Fibroblast of lung (primary cell): Measurements from ENCODE around the gene STARD13. TPM values are rescaled to one million over a fixed set of nuclear protein-coding genes. Genes with fewer than 3 reads are reported as not detected.

ENCODE experiments used
- DNase-seq, 2 donors: peaks; one replicate each; pipeline versions ENCODE4 v3.0.0 to v3.0.0-alpha.2; 2010; ENCODE audit warnings: low read depth in 2 of 2
- H2AFZ ChIP-seq: 2 replicates; pipeline ENCODE4 v1.5.1; 2012; ENCODE audit warnings: low read length, control low read depth, inconsistent platforms
- H3K27ac ChIP-seq: 2 replicates; pipeline ENCODE4 v1.5.1; 2011; ENCODE audit warnings: low read length, control low read depth; ENCODE audit not compliant: insufficient read depth
- H3K27me3 ChIP-seq: 2 replicates; pipeline ENCODE4 v1.5.1; 2011; ENCODE audit warnings: mild to moderate bottlenecking, low read length; ENCODE audit not compliant: control insufficient read depth, insufficient read depth
- H3K36me3 ChIP-seq: 2 replicates; pipeline ENCODE4 v1.5.1; 2011; ENCODE audit warnings: low read length; ENCODE audit not compliant: control insufficient read depth, insufficient read depth
- H3K4me1 ChIP-seq: 2 replicates; pipeline ENCODE4 v1.5.1; 2011; ENCODE audit warnings: low read length; ENCODE audit not compliant: control insufficient read depth, insufficient read depth; ENCODE audit errors: extremely low read depth
- H3K4me2 ChIP-seq: 2 replicates; pipeline ENCODE4 v1.5.1; 2011; ENCODE audit warnings: low read length, control low read depth; ENCODE audit not compliant: insufficient read depth; ENCODE audit errors: extremely low read depth
- H3K4me3 ChIP-seq, 4 experiments: fragments of 200-600 bp in 1 of 4; sonication (generic) in 1 of 4; replicated peaks in 1 of 4; 2 replicates each; pipeline ENCODE4 v1.5.1; 2011 to 2016; ENCODE audit warnings: low read length in 4 of 4, low read depth in 3 of 4, mild to moderate bottlenecking in 3 of 4, control low read depth in 2 of 4, inconsistent platforms in 1 of 4, mixed read lengths in 1 of 4; ENCODE audit not compliant: insufficient read depth in 1 of 4; ENCODE audit errors: control extremely low read depth in 1 of 4
- H3K79me2 ChIP-seq: 2 replicates; pipeline ENCODE4 v1.5.1; 2012; ENCODE audit warnings: mild to moderate bottlenecking, low read length, inconsistent platforms; ENCODE audit not compliant: control insufficient read depth, insufficient read depth
- H3K9ac ChIP-seq: 2 replicates; pipeline ENCODE4 v1.5.1; 2011; ENCODE audit warnings: mild to moderate bottlenecking, low read length, control low read depth; ENCODE audit not compliant: insufficient read depth
- H3K9me3 ChIP-seq: 2 replicates; pipeline ENCODE4 v1.5.1; 2012; ENCODE audit warnings: low read depth, low read length; ENCODE audit not compliant: control insufficient read depth, insufficient read depth
- H4K20me1 ChIP-seq: 2 replicates; pipeline ENCODE4 v1.5.1; 2011; ENCODE audit warnings: low read length; ENCODE audit not compliant: control insufficient read depth, insufficient read depth; ENCODE audit errors: extremely low read depth
- EZH2 ChIP-seq: IDR thresholded peaks from 2 replicates; pipeline ENCODE4 v1.5.1; 2012; ENCODE audit warnings: low read length, control low read depth, mild to moderate bottlenecking; ENCODE audit errors: missing control alignments
- polyA plus RNA-seq, 2 donors: library from polyadenylated mRNA; depleted of rRNA in 1 of 2; stranded (reverse) in 1 of 2; unstranded in 1 of 2; fragments of >200 nt; gene quantifications; 2 replicates each; pipeline ENCODE4 v1.2.1, GENCODE V29; 2011 to 2012; ENCODE audit warnings: missing spikeins in 1 of 2
- total RNA-seq: library from RNA; depleted of rRNA; stranded (reverse); fragments of >200 nt; gene quantifications from 2 replicates; pipeline ENCODE4 v1.2.1, GENCODE V29; 2014
- TF ChIP-seq, protein P1 (sequence below), 2 donors: IDR thresholded peaks in 1 of 2; conservative IDR thresholded peaks in 1 of 2; 1 replicate in 1 of 2; 2 replicates in 1 of 2; pipeline ENCODE4 v1.5.1; 2011 to 2012; ENCODE audit warnings: low read length in 2 of 2, control low read depth in 1 of 2, inconsistent platforms in 1 of 2, low read depth in 1 of 2, mild to moderate bottlenecking in 1 of 2

Gene STARD13
- total and polyA plus RNA-seq, 2 donors (not counting 1 experiment from before 2014, with no cell fraction given), result 25.2 to 44.6 TPM

DNA sequence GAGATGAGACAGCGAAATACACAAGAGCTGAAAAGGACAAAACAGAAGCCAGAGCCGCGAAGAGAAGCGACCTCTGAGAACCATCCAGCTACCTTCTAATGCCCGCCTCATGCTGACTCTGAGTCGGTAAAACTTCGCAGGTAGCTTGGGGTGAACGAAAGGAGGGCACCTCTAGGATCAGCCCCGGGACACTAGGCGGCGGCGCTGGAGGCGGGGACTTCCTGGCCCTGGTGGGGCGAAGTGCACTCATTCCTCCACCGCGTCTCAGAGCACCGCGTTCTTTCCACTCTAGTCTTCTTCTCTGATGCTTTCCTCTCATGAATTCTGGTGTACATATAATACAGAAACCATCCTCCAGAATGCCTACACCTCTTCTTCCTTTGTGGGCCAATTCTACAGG lies 219.2 kb downstream of the STARD13 start:
- no peaks in the 10 kb centered on the region for H3K27me3 ChIP-seq
- H3K9me3 ChIP-seq, result no peaks in the 10 kb centered on the region
- no peak for TF ChIP-seq EZH2
- TF ChIP-seq, protein P1, sequence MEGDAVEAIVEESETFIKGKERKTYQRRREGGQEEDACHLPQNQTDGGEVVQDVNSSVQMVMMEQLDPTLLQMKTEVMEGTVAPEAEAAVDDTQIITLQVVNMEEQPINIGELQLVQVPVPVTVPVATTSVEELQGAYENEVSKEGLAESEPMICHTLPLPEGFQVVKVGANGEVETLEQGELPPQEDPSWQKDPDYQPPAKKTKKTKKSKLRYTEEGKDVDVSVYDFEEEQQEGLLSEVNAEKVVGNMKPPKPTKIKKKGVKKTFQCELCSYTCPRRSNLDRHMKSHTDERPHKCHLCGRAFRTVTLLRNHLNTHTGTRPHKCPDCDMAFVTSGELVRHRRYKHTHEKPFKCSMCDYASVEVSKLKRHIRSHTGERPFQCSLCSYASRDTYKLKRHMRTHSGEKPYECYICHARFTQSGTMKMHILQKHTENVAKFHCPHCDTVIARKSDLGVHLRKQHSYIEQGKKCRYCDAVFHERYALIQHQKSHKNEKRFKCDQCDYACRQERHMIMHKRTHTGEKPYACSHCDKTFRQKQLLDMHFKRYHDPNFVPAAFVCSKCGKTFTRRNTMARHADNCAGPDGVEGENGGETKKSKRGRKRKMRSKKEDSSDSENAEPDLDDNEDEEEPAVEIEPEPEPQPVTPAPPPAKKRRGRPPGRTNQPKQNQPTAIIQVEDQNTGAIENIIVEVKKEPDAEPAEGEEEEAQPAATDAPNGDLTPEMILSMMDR (conservative IDR thresholded peaks at IDR 0.05 in 1 of 2, IDR thresholded peaks at IDR 0.05 in 1 of 2; ENCODE audit: low read depth in 1 of 2, low read length in 2 of 2), result no peak
- no peak overlapping the region for H3K27ac ChIP-seq
- no peak overlapping the region for H2AFZ ChIP-seq
- H3K4me1 ChIP-seq, result no peaks in the 10 kb centered on the region
- H3K4me3 ChIP-seq, result no peak overlapping the region
- no peaks in the 10 kb centered on the region for H3K36me3 ChIP-seq
- H3K4me2 ChIP-seq, result no peak overlapping the region
- no peak for DNase-seq
- H4K20me1 ChIP-seq, result no peaks in the 10 kb centered on the region
- H3K79me2 ChIP-seq, result no peaks in the 10 kb centered on the region
- no peak overlapping the region for H3K9ac ChIP-seq

DNA sequence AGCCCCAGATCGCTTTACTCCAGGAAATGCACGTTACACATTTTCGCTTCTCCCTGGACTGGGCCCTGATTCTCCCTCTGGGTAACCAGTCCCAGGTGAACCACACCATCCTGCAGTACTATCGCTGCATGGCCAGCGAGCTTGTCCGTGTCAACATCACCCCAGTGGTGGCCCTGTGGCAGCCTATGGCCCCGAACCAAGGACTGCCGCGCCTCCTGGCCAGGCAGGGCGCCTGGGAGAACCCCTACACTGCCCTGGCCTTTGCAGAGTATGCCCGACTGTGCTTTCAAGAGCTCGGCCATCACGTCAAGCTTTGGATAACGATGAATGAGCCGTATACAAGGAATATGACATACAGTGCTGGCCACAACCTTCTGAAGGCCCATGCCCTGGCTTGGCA lies 224.7 kb downstream of the STARD13 start:
- TF ChIP-seq EZH2, result no peak
- TF ChIP-seq, protein P1 (conservative IDR thresholded peaks at IDR 0.05 in 1 of 2, IDR thresholded peaks at IDR 0.05 in 1 of 2; ENCODE audit: low read depth in 1 of 2, low read length in 2 of 2), result no peak
- Histone ChIP-seq H3K9me3 (no peaks in the 10 kb centered on the region), H3K27me3 (no peaks in the 10 kb centered on the region), H3K27ac (no peak overlapping the region), H3K36me3 (no peaks in the 10 kb centered on the region), H4K20me1 (no peaks in the 10 kb centered on the region), H3K4me1 (no peaks in the 10 kb centered on the region), H2AFZ (no peak overlapping the region), H3K9ac (no peak overlapping the region), H3K4me2 (no peak overlapping the region), H3K79me2 (no peaks in the 10 kb centered on the region), H3K4me3 (no peak overlapping the region)
- DNase-seq, result no peak

DNA sequence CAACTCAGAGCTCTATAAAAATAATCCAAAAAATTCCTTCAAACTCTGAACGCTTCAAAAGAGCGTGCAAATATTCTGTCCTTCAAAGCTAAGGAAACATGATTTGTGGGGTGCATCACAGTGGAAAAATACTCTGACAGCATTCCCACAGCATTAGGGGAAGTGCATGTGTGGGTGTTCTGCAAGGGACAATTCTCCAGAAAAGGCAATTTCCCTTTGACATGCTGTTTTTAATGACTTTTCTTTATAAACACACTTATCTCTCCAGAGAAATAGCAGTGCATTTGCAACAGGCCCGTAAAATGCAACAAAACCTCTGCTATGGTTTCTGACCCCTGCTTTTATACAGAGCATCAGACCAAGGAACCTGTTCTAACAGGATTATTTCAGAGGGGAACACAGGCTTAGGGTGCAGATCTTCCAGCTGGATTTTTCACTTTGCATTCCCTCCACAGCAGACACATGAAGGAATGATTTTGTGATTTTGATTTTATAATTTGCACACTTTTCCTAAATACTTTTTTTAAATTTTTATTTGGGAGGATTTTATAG lies 226.7 kb downstream of the STARD13 start:
- no peak overlapping the region for H3K4me3 ChIP-seq
- no peaks in the 10 kb centered on the region for H3K79me2 ChIP-seq

More for the DNA sequence above, 226.7 kb downstream of the STARD13 start:
- Histone ChIP-seq H3K9me3 (no peaks in the 10 kb centered on the region), H4K20me1 (no peaks in the 10 kb centered on the region), H3K4me1 (no peaks in the 10 kb centered on the region), H3K4me2 (no peak overlapping the region), H3K36me3 (no peaks in the 10 kb centered on the region), H2AFZ (no peak overlapping the region), H3K27me3 (no peaks in the 10 kb centered on the region), H3K9ac (no peak overlapping the region), H3K27ac (no peak overlapping the region)
- TF ChIP-seq EZH2, result no peak
- TF ChIP-seq, protein P1 (conservative IDR thresholded peaks at IDR 0.05 in 1 of 2, IDR thresholded peaks at IDR 0.05 in 1 of 2; ENCODE audit: low read depth in 1 of 2, low read length in 2 of 2), result no peak
- no peak for DNase-seq
